Left renal pelvis (tissue), 4 donors: ENCODE measurements around the gene DSCAM. TPM values are rescaled to one million over a fixed set of nuclear protein-coding genes. Genes with fewer than 3 reads are reported as not detected.

Experiments
- DNase-seq, 4 donors: peaks; one replicate each; pipeline ENCODE4 v3.0.0-alpha.2; 2013; ENCODE audit warnings: low read depth in 4 of 4, low spot score in 3 of 4
- polyA plus RNA-seq, 4 donors: library from polyadenylated mRNA; unstranded; fragments of 120-200 nt; gene quantifications; one replicate each; pipeline ENCODE4 v1.2.1, GENCODE V29; 2013; ENCODE audit not compliant: insufficient read length in 4 of 4

The DSCAM gene
- polyA plus RNA-seq, 4 donors, result 0.06 to 0.14 (median 0.09) TPM

DNA sequence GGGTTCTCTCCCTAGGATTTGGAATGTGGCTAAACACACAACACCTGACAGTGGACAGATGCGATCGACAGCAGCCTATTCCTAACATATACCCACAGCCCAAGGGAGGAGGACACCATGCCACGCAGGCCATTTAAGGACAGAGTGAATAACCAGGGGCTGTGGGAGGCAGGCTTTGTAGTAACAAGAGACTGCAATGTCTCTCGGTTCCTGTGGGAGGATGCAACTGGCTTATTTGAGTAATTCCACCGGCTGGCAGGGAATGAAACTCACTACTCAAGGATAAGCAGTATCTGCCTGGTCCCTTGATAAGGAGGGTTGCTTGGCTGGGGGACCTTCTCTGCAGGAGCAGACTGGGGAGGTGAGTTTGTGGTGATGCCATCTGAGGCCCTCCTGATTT is 870.2 kb downstream of the DSCAM start:
- DNase-seq, result peak in 1 of 4 donors; percentile 29

DNA sequence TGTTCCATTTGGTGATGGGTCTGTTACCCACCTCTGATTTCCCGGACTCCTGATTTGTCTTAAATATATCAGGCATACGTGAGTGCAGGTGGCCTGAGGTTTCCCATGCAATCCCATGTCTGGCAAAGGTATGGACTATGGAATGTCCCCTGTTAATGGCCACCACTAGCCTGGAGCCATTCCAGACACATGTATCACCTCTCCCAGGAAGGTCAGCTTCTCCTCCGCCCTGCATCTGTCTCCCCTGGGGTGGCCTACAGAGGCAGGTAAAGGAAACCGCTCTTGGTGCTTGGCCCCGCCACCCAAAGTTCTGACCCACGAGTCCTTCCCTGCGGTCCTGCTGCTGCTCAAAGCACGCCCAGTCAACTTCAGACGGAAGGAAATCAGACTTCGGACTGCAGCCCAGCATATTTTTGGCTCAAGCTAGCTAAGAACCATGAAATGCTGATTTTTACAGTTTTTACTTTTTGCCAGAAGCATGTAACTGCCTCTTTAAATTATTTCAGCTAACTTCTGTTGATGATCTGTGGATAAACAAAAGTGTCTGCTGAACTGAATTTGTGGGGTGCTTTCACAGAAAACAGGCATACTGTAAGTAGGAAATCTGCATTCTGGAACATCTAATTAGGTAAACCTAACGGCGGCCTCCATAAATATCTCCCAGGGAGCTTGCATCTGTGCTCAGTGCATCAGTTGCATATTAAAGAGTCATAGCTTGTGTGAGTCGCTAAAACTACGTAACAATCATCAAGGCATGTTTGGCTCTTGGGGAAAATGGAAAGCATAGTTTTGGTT is 873.8 kb downstream of the DSCAM start:
- DNase-seq, result no peak

DNA sequence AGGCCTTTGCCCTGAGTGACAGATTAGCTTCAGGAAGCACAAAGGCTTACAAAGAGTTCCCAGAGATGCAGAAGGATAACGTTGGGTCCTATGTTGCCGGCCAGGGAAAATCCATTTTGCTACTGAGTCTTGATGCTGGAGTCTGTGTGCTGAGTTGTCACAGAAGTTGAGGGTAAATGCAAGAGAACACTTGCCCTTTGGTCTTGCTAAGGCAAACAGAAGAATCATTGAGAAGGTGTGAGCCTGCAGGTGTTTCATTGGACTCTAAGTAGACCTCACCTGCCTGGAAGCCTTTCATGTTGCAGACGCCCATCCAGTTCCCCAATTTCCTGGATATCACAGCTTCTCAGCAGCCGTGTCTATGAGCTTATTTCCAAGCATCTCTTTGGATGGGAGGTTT is 874.5 kb downstream of the DSCAM start:
- no peak for DNase-seq

DNA sequence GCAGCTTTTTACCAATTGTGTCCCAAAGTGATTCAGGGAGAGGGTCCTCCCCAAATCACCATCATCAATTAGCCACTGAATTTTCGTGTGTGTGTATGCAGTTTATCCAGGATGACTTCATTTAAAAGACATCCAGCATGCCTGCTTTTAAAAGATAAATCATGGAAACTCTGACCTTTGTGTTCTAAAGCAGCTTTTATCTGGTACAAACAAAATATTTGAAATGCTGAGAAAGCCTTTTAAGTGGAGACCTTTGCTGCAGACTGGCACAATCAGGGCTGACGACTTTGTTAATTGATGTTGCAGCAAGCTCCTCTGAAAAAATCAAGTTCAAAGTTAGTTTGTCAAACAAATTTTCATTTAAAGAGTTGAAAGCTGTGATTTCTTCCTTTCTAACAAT is 875.0 kb downstream of the DSCAM start:
- no peak for DNase-seq

DNA sequence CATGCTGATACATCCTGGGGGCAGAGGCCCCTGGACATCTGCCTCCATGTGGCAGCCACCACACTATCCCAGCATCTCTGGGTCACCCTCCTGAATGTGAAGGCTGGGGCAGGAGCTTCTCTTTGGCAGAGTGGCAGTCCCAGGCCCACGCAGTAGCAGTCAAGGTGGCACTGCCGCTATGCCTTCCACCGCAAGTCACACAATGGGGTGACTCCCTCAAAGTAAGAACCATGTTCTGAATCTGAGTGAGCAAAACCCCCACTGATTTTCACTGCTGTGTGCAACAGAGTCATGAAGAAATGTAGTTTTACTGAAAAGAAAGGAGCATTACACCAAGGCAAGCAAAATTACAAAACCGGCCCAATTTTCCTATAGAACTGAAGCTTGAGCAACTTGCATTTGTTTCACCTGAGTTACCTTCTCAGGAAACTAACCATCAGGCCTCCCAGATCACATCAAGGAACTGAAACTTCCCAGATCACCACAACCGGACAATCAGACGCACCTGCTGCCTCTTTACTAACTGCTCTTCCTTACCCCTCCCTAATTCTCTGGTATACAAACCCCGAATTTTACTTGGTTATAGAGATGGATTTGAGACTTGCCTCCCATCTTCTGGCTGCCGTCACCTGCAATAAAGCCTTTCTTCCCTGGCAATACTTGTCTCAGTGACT is 877.1 kb downstream of the DSCAM start:
- DNase-seq, result no peak

DNA sequence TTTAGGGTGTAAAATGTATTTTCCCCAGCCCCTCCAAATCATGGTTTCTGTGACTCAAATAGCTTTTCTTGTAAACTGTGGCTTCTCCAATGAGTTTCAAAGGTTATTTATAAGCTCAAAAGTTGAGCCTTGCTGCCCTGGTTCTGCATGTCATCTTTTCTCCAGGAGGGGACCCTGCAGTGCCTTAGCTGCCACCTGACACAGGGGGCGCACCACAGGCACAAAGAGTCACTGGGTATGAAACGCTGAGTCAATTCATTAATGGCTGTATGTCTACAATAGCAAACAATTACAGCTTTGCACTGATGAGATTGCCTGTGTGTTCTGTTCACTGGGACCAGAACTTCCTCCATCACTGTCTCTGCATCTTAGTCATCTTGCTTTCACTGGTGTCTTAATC is 878.9 kb downstream of the DSCAM start:
- no peak for DNase-seq

DNA sequence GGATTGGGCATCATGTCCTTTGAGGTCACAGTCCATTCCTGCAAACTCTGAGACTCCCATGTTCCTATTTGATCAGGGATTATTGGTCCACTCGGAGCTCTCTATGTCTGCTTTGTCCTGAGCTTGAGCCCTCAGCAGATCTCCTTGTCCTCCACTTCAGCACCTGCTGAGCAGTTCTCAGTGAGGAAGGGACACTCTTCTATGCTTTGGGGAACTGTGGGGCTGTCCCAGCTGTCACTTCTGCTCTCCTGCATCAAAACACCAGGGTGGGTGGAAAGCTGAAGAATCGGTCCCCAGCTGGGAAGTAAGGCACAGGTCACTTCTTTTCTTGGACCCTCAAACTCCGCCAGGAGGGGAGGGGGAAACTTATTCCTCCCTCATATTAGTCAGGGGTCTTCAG is 880.2 kb downstream of the DSCAM start:
- DNase-seq, result no peak

DNA sequence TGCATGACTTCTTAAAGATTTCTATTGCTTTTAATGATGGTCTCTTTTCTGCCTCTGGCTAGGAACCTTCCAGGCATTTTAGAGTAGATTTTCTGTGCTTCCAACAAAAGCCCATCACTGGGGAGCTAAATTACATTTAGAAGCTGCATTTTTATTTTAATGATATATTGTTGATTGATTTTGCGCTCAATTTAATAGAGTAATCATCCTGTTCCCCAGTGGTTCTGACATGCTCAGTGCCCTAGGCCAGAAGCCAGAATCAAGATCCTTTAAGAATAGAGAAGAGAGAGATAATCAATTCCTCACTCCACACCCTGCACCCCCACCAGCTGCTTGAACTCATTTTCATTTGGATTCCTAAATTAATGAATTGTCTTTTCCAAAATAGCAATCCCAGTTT is 881.9 kb downstream of the DSCAM start:
- no peak for DNase-seq

DNA sequence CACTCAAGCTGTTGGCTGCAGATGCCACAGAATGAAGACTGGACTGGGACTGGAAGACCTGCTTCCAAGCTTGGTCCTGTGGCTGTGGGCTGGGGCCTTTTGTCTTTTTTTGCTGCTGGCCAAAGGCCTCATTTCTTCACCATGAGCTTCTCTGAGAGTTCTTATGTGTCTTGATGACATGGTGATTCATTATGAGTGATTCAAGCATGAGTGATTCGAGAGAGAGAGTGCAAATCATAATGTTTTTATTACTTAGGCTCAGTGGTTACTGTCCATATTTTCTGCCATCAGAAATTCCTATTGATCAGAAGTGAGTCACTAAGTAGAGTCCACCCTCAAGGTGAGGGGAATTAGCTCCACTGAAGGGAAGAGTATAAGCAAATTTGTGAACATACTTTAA is 885.7 kb downstream of the DSCAM start:
- DNase-seq, result no peak
